ENCODE data around the gene LRBA. TPM values are rescaled to one million over a fixed set of nuclear protein-coding genes. Genes with fewer than 3 reads are reported as not detected.

LRBA gene
- polyA plus RNA-seq, 2 of the 4 experiments (the other 2 are of a cell fraction) = 10.7 to 25.1 TPM

GRCh38 chr4:150343796-150344195 is 671.3 kb downstream of the LRBA start:
- no peaks in the 10 kb centered on the region for H3K9me3 ChIP-seq
- H3K4me1 ChIP-seq = 0 out of 3 replicates have a peak, but pooled peaks cover 4% of the 10 kb centered on the region
- no peak overlapping the region for H3K4me2 ChIP-seq
- FAIRE-seq (no peak), ATAC-seq (no peak), DNase-seq (ENCODE audit: low read depth in 1 of 2, low spot score in 1 of 2) (no peak)
- no peak overlapping the region for H3K27ac ChIP-seq
- CTCF ChIA-PET = interaction anchor here (0.6 kb wide), 1 partner anchor 746 kb away, joined by 3 read pairs; no protein-coding TSS in a partner anchor
- no peak overlapping the region for H3K4me3 ChIP-seq
- 92% methylated on average over 2 of the region's 2 CpGs for WGBS (ENCODE audit: missing lambda C conversion rate)
- POLR2A ChIA-PET = no interaction called here
- TF ChIP-seq, protein P1, sequence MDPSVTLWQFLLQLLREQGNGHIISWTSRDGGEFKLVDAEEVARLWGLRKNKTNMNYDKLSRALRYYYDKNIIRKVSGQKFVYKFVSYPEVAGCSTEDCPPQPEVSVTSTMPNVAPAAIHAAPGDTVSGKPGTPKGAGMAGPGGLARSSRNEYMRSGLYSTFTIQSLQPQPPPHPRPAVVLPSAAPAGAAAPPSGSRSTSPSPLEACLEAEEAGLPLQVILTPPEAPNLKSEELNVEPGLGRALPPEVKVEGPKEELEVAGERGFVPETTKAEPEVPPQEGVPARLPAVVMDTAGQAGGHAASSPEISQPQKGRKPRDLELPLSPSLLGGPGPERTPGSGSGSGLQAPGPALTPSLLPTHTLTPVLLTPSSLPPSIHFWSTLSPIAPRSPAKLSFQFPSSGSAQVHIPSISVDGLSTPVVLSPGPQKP (IDR thresholded peaks at IDR 0.05; ENCODE audit: low read depth, low read length) = no peak
- TF ChIP-seq BHLHE40 (IDR thresholded peaks at IDR 0.05; ENCODE audit: low read depth, low read length) (no peak), CHD2 (IDR thresholded peaks at IDR 0.05; ENCODE audit: low read length, partially characterized antibody) (no peak), NR3C1 (IDR thresholded peaks at IDR 0.05) (no peak), HDAC2 (IDR thresholded peaks at IDR 0.05) (no peak), FOSL2 (IDR thresholded peaks at IDR 0.05) (no peak), FOSL2 (CRISPR knock-in tag; IDR thresholded peaks at IDR 0.05) (no peak), JUNB (IDR thresholded peaks at IDR 0.05) (no peak)

DNA sequence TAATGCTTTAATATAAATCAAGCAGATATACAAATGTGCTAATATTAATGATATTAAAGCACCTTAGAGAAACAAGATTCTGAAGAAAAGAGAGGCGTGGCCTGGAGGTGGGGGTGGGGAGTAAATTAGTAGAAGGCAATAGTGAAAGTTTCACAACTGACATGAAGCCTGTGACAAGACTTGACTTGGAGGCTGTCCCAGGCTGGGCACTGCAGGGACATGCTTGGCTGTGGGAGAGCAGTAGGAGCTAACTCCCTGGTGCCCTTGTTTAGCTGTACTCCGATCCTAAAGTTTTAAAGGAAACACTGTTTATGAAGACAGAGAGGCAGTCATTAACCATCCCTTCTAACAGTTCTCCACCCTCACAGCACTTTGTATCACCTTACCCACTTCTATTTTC is 672.1 kb downstream of the LRBA start:
- Histone ChIP-seq H3K4me1 (0 out of 3 replicates have a peak, but pooled peaks cover 2% of the 10 kb centered on the region), H3K9me3 (no peaks in the 10 kb centered on the region), H3K4me3 (no peak overlapping the region), H3K4me2 (no peak overlapping the region), H3K27ac (no peak overlapping the region)
- POLR2A ChIA-PET = no interaction called here
- CTCF ChIA-PET = no interaction called here
- ATAC-seq (no peak), FAIRE-seq (no peak), DNase-seq (ENCODE audit: low read depth in 1 of 2, low spot score in 1 of 2) (no peak)
- no peak for TF ChIP-seq POLR2AphosphoS2 (conservative IDR thresholded peaks at IDR 0.05; ENCODE audit: low read length)
- TF ChIP-seq EHMT2 (IDR thresholded peaks at IDR 0.05; ENCODE audit: low read depth) = no peak
- no peak for TF ChIP-seq GATA3 (IDR thresholded peaks at IDR 0.05; ENCODE audit: borderline replicate concordance)
- TF ChIP-seq JUNB (IDR thresholded peaks at IDR 0.05) = no peak
- TF ChIP-seq SMC3 (IDR thresholded peaks at IDR 0.05) = no peak
- TF ChIP-seq RFX5 (IDR thresholded peaks at IDR 0.05) = no peak
- TF ChIP-seq CHD2 (IDR thresholded peaks at IDR 0.05; ENCODE audit: low read length, partially characterized antibody) = no peak
- no peak for TF ChIP-seq FOSL2 (IDR thresholded peaks at IDR 0.05)
- no peak for TF ChIP-seq FOSL2 (CRISPR knock-in tag; IDR thresholded peaks at IDR 0.05)
- TF ChIP-seq REST (IDR thresholded peaks at IDR 0.05) = no peak
- TF ChIP-seq, protein P1 (IDR thresholded peaks at IDR 0.05; ENCODE audit: low read depth, low read length) = no peak
- TF ChIP-seq KDM5A (IDR thresholded peaks at IDR 0.05) = no peak
- no peak for TF ChIP-seq RNF2 (IDR thresholded peaks at IDR 0.05; ENCODE audit: borderline replicate concordance, low read depth)
- TF ChIP-seq TFCP2L1 (CRISPR knock-in tag; IDR thresholded peaks at IDR 0.05) = no peak
- TF ChIP-seq MAX (IDR thresholded peaks at IDR 0.05) = no peak
- no peak for TF ChIP-seq ESRRA (IDR thresholded peaks at IDR 0.05; ENCODE audit: borderline replicate concordance, low read length)
- TF ChIP-seq HOXB5 (CRISPR knock-in tag; IDR thresholded peaks at IDR 0.05) = no peak
- TF ChIP-seq PBX3 (IDR thresholded peaks at IDR 0.05) = no peak
- 88% methylated on average over 2 of the region's 2 CpGs for WGBS (ENCODE audit: missing lambda C conversion rate)

Measured in A549 (cell line).